ENCODE results near the gene STPG1. TPM values are rescaled to one million over a fixed set of nuclear protein-coding genes. Genes with fewer than 3 reads are reported as not detected.

Gene STPG1
- total and polyA plus RNA-seq, 5 donors: 3.9 to 8.3 (median 6.8) TPM

DNA sequence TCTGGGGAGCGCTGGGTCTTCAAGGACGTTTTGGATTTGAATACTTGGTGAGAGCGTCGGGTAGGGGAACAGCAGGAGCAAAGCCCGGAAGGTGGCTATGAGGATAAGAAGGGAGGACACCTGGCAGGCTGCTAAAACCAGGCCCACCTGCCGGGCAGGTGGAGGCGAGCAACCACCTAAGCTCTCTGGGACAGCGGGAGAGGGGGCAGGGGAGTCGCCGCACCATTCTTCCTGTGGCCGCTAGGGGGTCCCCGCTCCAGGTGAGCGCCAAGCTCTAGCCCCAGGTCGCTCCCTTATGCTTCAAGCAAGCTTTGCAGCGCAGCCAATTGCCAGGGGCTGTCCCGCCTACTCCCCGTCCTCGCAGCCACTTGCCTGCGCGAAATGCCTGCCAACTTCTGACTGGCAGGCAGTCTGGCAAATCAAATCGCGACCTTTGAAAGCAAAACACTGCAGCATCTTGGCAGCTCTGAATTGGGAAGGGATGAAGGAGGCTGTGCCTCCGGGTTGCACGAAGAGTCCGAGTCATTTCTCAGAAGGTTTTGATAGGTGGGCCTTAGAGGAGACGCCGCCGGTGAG is 1.8 kb upstream of the STPG1 start, which contains the start of gene NIPAL3:
NIPAL3 (plus strand) TSS at position 469 of the 576 bp plus-strand sequence. CDS start 3,746 bp downstream, outside the sequence.
- peak within 1 kb of the TSS; percentile 25 for H3K27ac ChIP-seq (ENCODE audit: low read length)
- DNase-seq: peak; percentile 98 to 99 (median 98)
- H3K4me1 ChIP-seq (ENCODE audit: control insufficient read depth, insufficient read depth, low read length): peaks cover 6% of the 10 kb centered on the region
- 2% methylated on average over 28 of the region's 28 CpGs for WGBS
- intact Hi-C loops (cut with DNase I): loop anchor here in 2 of 4 donors (10.0 kb wide), 2 partner anchors 89 to 209 kb away; partner anchors contain the start of gene RCAN3 (in 1 of the 2)
- peak within 1 kb of the TSS; percentile 90 for H3K4me3 ChIP-seq (ENCODE audit: low read length)
- peak; percentile 95 to 96 for ATAC-seq
- H3K9me3 ChIP-seq (ENCODE audit: control insufficient read depth, low read length): no peaks in the 10 kb centered on the region
- H3K27me3 ChIP-seq (ENCODE audit: control insufficient read depth, insufficient read depth): no peaks in the 10 kb centered on the region

DNA sequence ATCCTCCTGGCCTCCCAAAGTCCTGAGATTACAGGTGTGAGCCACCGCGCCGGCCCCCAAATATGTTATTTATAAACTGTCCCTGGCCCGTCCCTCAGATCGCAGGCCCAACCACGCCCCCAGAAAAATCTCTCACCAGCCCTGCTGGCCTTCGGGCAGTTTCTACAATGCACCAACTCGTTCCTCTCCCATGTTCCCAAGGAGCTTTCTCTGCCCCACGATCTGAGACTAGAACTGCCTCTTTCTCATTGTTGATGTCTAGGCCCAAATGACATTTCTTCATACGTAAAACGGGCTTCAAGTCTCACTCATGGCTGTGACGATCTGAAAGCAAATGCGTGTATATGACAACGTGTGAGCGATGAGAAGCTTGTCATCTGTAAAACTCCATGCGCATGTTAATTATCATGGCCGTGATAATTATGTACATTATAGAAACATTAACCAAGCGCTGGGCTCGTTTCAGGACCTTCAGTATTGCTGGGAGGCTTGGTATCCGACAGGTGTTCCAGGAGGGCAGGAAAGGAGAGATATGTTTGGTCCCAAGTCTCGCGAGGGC is 1.3 kb upstream of the STPG1 start:
- Histone ChIP-seq H3K9me3 (ENCODE audit: control insufficient read depth, low read length) (no peaks in the 10 kb centered on the region), H3K4me1 (ENCODE audit: control insufficient read depth, insufficient read depth, low read length) (peaks cover 6% of the 10 kb centered on the region), H3K4me3 (ENCODE audit: low read length) (peak overlapping the region; percentile 33), H3K27ac (ENCODE audit: low read length) (peak overlapping the region; percentile 25), H3K27me3 (ENCODE audit: control insufficient read depth, insufficient read depth) (no peaks in the 10 kb centered on the region)
- DNase-seq (no peak), ATAC-seq (no peak)
- intact Hi-C loops (cut with DNase I): loop anchor here in 2 of 4 donors (10.0 kb wide), 2 partner anchors 90 to 210 kb away; partner anchors contain the start of gene RCAN3 (in 1 of the 2)
- 69% methylated on average over 22 of the region's 22 CpGs for WGBS

DNA sequence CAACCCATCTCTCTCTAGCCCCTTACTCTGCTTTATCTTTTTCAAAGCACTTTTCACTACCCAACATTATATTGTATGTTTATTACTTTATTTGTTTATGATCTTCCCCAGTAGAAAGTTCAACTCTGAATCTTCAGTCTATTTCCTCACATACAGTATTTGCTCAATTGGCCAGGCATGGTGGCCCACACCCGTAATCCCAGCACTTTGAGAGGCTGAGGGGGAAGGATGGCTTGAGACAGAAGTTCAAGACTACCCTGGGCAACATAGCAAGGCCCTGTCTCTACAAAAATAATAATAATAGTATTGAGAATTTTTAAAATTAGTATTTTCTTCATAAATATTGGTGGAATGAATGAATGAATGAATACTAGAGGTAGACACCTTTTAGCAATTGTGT is 1.2 kb downstream of the STPG1 start:
- Histone ChIP-seq H3K9me3 (ENCODE audit: control insufficient read depth, low read length) (no peaks in the 10 kb centered on the region), H3K4me1 (ENCODE audit: control insufficient read depth, insufficient read depth, low read length) (peaks cover 6% of the 10 kb centered on the region), H3K27me3 (ENCODE audit: control insufficient read depth, insufficient read depth) (no peaks in the 10 kb centered on the region), H3K27ac (ENCODE audit: low read length) (no peak overlapping the region), H3K4me3 (ENCODE audit: low read length) (no peak overlapping the region)
- ATAC-seq: no peak
- intact Hi-C loops (cut with DNase I): loop anchor here in 2 of 4 donors (10.0 kb wide), 2 partner anchors 92 to 212 kb away; partner anchors contain the start of gene RCAN3 (in 1 of the 2)
- DNase-seq: no peak
- 91% methylated on average over 1 of the region's 1 CpG for WGBS

DNA sequence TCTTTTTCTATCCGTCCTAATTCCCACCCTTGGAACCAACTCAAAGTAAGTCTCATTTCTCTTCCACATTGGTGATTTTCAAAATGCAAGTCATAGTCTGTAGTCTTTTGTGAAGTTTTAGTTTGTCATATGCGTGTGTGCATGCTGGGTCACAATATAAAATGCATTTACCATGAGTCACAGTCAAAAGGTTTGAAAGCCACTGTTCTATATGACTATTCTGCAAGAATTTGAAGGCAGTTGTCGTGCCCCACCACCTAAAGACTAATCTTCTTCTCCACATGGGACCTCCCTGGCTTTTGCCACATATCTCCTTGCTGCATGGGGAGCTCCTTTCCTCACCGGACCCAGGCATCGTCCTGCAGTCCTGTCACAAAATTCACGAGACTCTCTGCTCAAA is 1.6 kb downstream of the STPG1 start:
- no peak for DNase-seq
- intact Hi-C loops (cut with DNase I): loop anchor here in 2 of 4 donors (10.0 kb wide), 2 partner anchors 93 to 213 kb away; partner anchors contain the start of gene RCAN3 (in 1 of the 2)
- Histone ChIP-seq H3K9me3 (ENCODE audit: control insufficient read depth, low read length) (no peaks in the 10 kb centered on the region), H3K4me3 (ENCODE audit: low read length) (no peak overlapping the region), H3K27me3 (ENCODE audit: control insufficient read depth, insufficient read depth) (no peaks in the 10 kb centered on the region), H3K4me1 (ENCODE audit: control insufficient read depth, insufficient read depth, low read length) (peaks cover 6% of the 10 kb centered on the region), H3K27ac (ENCODE audit: low read length) (no peak overlapping the region)
- no peak for ATAC-seq
- 78% methylated on average over 6 of the region's 6 CpGs for WGBS

DNA sequence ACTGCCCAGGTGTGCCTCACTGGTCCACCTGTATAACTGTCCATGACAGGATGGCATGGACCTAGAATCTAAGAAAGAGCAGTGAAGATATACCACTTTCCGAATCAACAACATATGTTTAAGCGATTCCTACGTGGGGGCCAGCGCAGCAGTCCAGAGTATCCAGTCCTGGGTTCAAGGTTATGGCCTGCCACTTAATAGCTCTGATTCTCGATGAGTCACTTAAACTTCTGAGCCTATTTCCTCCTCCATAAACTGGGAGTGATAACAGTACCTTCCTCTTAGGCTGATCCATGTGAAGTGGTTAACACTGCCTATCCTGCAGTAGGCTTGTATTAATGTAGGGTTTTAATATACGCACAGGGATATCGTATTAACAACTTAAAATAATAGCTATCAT is 2.8 kb downstream of the STPG1 start:
- intact Hi-C loops (cut with DNase I): loop anchor here in 2 of 4 donors (10.0 kb wide), 2 partner anchors 94 to 214 kb away; partner anchors contain the start of gene RCAN3 (in 1 of the 2)
- Histone ChIP-seq H3K4me1 (ENCODE audit: control insufficient read depth, insufficient read depth, low read length) (no peaks in the 10 kb centered on the region), H3K4me3 (ENCODE audit: low read length) (no peak overlapping the region), H3K27ac (ENCODE audit: low read length) (no peak overlapping the region), H3K9me3 (ENCODE audit: control insufficient read depth, low read length) (no peaks in the 10 kb centered on the region), H3K27me3 (ENCODE audit: control insufficient read depth, insufficient read depth) (no peaks in the 10 kb centered on the region)
- DNase-seq (no peak), ATAC-seq (no peak)
- WGBS: 92% methylated on average over 7 of the region's 7 CpGs

DNA sequence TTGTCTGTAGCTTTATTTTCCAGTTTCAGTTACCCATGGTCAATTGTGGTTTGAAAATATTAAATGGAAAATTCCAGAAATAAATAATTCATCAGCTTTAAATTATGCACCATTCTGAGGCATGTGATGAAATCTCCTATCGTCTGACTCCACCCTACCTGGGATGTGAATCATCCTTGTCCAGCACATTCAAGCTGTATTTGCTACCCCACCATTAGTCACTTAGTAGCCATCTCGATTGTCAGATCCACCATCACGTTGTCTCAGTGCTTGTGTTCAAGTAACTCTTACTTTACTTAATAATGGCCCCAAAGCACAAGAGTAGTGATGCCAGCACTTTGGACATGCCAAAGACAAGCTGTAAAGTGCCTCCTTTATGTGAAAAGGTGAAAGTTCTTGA is 4.0 kb downstream of the STPG1 start:
- ATAC-seq (no peak), DNase-seq (no peak)
- H3K4me1 ChIP-seq (ENCODE audit: control insufficient read depth, insufficient read depth, low read length): no peaks in the 10 kb centered on the region
- H3K4me3 ChIP-seq (ENCODE audit: low read length): no peak overlapping the region
- no peak overlapping the region for H3K27ac ChIP-seq (ENCODE audit: low read length)
- H3K9me3 ChIP-seq (ENCODE audit: control insufficient read depth, low read length): no peaks in the 10 kb centered on the region
- 82% methylated on average over 3 of the region's 3 CpGs for WGBS
- intact Hi-C loops (cut with DNase I): no loop called here
- no peaks in the 10 kb centered on the region for H3K27me3 ChIP-seq (ENCODE audit: control insufficient read depth, insufficient read depth)

DNA sequence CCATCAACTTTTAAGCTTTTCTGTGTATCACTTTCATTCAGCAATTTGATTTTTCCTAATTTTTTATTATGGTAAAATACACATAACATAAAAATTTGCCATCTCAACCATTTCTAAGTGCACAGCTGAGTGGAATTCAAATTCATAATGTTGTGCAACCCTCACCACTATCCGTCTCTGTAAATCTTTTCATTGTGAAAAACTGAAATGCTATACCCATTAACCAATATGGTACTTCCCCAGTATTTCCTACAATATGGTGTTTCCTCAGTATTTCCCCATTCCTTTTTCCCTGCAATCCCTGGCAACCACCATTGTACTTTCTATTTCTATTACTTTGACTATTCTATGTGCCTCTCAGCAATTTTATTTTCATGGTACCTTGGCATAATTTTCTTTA is 6.8 kb downstream of the STPG1 start:
- WGBS: 93% methylated on average over 1 of the region's 1 CpG
- H3K27ac ChIP-seq (ENCODE audit: low read length): no peak overlapping the region
- H3K27me3 ChIP-seq (ENCODE audit: control insufficient read depth, insufficient read depth): no peaks in the 10 kb centered on the region
- H3K4me3 ChIP-seq (ENCODE audit: low read length): no peak overlapping the region
- no peaks in the 10 kb centered on the region for H3K4me1 ChIP-seq (ENCODE audit: control insufficient read depth, insufficient read depth, low read length)
- DNase-seq (no peak), ATAC-seq (no peak)
- intact Hi-C loops (cut with DNase I): no loop called here
- H3K9me3 ChIP-seq (ENCODE audit: control insufficient read depth, low read length): no peaks in the 10 kb centered on the region

DNA sequence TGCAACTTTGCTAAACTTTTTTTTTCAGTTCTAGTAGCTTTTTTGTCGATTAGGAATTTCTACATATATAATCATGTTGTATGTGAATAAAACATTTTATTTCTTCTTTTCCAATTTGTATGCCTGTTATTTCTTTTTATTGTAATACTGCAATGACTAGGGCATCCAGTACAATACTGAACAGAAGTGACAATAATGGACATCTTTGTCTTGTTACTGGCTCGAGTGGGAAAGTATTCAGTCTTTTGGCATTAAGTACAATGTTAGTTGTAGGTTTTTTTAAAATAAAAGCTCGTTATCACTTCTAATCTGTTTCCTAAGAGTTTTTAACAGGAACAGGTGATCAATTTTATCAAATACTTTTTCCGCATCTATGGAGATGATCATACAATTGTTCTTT is 9.8 kb downstream of the STPG1 start:
- intact Hi-C loops (cut with DNase I): no loop called here
- H3K27me3 ChIP-seq (ENCODE audit: control insufficient read depth, insufficient read depth): no peaks in the 10 kb centered on the region
- H3K9me3 ChIP-seq (ENCODE audit: control insufficient read depth, low read length): no peaks in the 10 kb centered on the region
- DNase-seq (no peak), ATAC-seq (no peak)
- H3K4me1 ChIP-seq (ENCODE audit: control insufficient read depth, insufficient read depth, low read length): no peaks in the 10 kb centered on the region
- WGBS: 85% methylated on average over 4 of the region's 4 CpGs
- no peak overlapping the region for H3K27ac ChIP-seq (ENCODE audit: low read length)
- H3K4me3 ChIP-seq (ENCODE audit: low read length): no peak overlapping the region

DNA sequence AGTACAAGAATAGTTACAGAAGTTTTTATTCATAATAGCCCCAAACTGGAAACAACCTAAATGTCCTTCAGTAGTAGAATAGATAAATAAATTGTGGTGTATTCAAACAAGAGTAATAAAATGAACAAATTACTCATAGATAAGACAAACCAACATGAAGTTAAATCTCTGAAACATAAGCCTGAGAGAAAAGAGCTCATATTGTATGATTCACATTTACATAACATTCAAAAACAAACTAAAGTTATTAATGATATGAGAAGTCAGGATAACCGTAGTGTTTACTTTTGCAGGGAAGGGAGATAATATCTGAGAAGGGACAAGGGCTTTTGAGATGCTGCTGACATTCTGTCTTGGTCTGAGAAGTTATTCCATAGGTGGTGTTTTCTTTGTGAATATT is 13.5 kb downstream of the STPG1 start:
- ATAC-seq (no peak), DNase-seq (no peak)
- Histone ChIP-seq H3K9me3 (ENCODE audit: control insufficient read depth, low read length) (no peaks in the 10 kb centered on the region), H3K27me3 (ENCODE audit: control insufficient read depth, insufficient read depth) (no peaks in the 10 kb centered on the region), H3K4me3 (ENCODE audit: low read length) (no peak overlapping the region), H3K4me1 (ENCODE audit: control insufficient read depth, insufficient read depth, low read length) (no peaks in the 10 kb centered on the region), H3K27ac (ENCODE audit: low read length) (no peak overlapping the region)
- WGBS: 80% methylated on average over 1 of the region's 1 CpG
- intact Hi-C loops (cut with DNase I): no loop called here

DNA sequence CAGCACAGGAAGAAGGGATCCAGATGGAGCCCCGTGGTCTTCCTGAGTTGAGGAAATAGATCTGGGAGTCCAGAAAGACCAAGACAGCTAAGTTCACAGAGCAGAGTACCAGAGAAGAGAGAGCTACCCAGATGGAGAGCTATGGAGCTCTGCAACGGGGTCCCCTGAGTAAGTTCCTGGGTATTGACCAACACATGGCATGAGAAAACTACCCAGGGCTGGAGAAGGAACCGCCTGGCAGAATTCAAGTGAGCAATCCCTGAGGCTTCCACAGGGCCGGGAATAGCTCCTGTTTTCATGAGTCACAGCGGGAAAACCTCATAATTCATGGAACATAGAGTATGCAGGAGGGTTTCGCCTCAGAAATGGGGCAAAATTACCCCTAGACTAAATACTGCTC is 19.7 kb downstream of the STPG1 start:
- no peak overlapping the region for H3K4me3 ChIP-seq (ENCODE audit: low read length)
- H3K27ac ChIP-seq (ENCODE audit: low read length): no peak overlapping the region
- WGBS: 78% methylated on average over 6 of the region's 6 CpGs
- ATAC-seq (no peak), DNase-seq (no peak)
- no peaks in the 10 kb centered on the region for H3K27me3 ChIP-seq (ENCODE audit: control insufficient read depth, insufficient read depth)
- no peaks in the 10 kb centered on the region for H3K9me3 ChIP-seq (ENCODE audit: control insufficient read depth, low read length)
- H3K4me1 ChIP-seq (ENCODE audit: control insufficient read depth, insufficient read depth, low read length): peaks cover 6% of the 10 kb centered on the region
- intact Hi-C loops (cut with DNase I): loop anchor here in 2 of 4 donors (2.0 to 10.0 kb wide), 3 partner anchors 72 to 241 kb away; no protein-coding TSS in a partner anchor

DNA sequence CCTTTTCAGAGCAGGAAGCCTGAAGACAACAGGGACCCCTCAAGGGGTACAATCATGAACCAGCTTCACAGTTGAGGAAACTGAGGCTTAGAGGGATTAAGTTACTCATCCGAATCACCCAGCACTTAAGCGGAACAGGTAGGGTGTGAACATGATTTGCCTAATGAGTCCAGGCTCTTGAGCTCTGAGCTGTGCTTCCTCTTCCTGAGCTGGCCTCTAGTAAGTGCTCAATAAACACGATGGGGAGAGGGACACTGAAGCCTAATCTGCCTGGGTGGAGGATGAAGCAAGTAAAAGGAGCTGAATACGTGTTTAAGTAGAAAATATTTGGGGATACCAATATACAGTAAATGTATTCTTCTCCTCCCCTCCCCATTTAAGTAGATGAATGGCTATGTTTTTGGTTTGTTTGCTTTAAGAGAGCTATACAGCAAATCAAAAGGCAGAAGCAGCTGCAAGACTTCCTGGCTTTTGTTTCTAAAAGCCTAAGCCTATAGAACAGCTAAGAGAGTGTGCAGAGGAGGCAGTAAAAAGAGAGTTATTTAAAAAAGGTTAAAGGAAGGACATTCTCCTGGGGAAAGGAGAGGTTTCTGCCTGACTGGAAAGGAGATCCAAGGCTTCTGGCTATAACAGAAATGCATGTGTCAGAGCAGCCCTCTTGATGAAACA is 20.5 kb downstream of the STPG1 start:
- no peak overlapping the region for H3K27ac ChIP-seq (ENCODE audit: low read length)
- H3K4me1 ChIP-seq (ENCODE audit: control insufficient read depth, insufficient read depth, low read length): peaks cover 6% of the 10 kb centered on the region
- 82% methylated on average over 4 of the region's 4 CpGs for WGBS
- H3K9me3 ChIP-seq (ENCODE audit: control insufficient read depth, low read length): no peaks in the 10 kb centered on the region
- ATAC-seq (no peak), DNase-seq (no peak)
- no peaks in the 10 kb centered on the region for H3K27me3 ChIP-seq (ENCODE audit: control insufficient read depth, insufficient read depth)
- intact Hi-C loops (cut with DNase I): loop anchor here in 2 of 4 donors (2.0 to 10.0 kb wide), 3 partner anchors 71 to 242 kb away; no protein-coding TSS in a partner anchor
- no peak overlapping the region for H3K4me3 ChIP-seq (ENCODE audit: low read length)

Data from right cardiac atrium (tissue), 5 donors.